GM19463 (cell line): ENCODE data around the gene PCBP3.

Experiments
- ATAC-seq: cut with Tn5 transposase; IDR thresholded peaks from one replicate; pipeline ENCODE4 v1.9.1; 2021; ENCODE audit warnings: mild to moderate bottlenecking, moderate library complexity; ENCODE audit not compliant: unreplicated experiment

The PCBP3 gene

DNA sequence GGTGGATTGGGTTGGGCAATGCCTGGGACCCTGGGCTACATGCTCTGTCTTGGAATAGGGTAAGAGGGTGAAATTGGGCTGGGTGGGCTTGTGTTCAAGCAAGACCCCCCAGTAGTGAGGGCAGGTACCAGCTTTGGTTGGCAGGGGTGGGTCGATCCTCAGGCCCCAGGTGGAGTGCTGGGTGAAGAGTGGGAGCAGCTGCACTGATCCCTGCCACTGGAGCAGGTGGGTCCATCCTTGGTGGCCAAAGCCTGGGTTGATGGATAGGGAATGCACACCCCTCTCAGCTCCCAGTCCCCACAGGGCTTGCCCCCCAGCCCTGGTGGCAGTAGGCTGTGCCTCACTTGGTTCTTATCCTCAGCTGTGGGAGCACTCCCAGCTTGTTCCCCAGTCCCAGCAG is 135.2 kb downstream of the PCBP3 start:
- no peak for ATAC-seq

DNA sequence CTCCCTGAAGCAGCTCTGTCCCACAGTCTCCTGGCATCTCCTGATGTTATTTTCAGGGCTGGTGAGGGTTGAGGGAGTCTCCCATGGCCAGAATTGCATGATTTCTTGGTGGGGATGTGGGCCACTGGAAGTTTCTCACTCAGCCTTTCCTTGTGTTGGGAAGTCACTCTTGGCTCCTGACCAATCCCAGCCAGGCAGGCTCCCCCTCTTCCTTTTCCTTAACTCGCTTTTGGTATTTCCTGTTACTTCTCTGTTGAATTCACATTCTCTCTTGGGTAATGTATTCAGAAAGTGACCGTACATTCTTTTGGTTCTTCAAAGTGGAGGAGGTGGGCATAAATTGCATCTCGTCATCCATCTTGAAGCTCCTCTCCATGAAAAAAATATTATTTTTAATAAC is 135.7 kb downstream of the PCBP3 start:
- no peak for ATAC-seq

DNA sequence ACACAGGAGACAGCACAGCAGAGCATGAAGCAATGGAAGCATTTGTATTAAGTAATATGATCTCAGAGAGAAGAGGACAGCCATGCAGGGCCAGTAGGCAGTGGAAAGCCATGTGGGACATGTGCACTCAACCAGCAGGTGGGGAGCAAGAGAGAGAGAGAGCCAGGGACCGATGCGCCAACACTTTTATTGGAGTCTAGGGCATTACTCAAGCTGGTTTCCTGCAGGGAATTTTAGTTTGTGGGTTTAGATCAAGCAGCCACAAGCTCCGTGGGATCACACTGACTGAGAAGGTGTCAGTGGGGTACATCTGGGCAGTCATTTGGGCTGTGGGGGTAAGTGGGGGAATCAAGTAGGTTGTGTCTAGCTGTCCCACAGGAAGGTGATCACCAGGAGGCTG is 137.1 kb downstream of the PCBP3 start:
- ATAC-seq = no peak

DNA sequence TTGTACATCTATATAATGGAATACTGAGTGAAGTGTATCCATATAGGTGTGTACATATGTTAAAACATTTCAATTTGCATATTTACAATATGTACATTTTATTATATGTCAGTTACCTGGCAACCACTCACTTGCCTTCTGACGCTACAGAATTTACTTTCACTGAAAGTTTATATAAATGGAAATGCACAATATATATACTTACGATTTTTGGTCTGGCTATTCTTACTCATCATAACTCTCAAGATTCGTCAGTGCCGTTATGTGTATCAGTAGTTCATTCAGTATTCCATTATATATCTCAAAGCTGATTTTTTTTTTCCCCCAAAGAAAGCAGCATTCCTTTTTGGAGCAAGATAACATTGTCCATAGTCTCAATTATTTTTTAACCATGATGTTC is 138.2 kb downstream of the PCBP3 start:
- ATAC-seq = no peak

DNA sequence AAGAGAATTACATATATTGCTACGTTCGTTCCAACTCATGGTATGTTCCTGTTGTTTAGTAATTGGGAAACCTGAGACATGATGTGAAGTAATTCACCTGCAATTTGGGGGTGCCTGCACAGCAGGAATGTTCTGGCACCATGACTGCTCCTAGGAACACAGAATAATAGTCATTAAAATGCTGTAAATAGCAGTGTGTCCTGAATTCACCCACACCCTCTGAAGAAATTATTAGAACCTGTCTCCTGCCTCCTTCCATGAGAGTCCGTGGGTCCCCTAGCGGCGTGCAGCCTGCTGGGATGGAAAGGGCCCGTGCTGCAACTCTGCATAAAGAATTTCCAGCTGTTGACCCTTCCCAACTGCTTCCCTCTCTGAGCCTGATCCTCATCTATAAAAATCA is 143.1 kb downstream of the PCBP3 start:
- no peak for ATAC-seq

DNA sequence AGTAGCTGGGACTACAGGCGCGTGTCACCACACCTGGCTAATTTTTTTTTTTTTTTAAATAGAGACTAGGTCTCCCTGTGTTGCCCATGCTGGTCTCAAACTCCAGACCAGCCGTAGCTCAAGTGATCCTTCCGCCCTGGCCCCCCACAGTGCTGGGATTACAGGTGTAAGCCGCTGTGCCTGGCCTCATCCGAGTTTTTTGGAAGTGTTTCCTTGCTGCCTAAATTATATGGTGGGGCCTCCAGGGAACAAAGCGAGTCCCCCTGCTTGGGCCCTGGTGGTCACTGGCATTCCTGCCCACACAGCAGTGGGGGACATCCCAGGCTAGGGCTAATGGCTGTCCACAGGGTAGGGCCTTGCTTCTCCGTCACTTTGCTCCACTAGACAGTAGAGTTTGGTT is 143.8 kb downstream of the PCBP3 start:
- ATAC-seq = no peak

DNA sequence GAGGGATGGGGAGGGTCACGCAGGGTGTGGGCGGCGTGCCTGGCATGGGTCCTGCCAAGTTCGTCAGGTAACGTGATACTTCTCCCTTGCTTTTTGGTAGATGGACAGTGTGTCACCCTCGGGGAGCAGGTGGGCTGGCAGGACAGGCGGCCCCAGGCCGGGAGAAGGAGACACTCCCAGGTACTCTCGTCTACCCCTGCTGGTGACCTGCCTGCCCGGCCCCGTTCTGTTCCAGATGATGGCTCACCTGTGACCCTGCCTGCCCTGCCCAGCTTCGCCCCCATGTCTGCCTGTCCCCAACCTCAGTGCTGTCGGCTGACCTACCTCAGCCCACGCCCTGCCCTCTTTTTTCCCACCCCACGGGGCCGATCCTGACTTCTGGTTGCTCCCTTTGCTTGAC is 144.7 kb downstream of the PCBP3 start:
- ATAC-seq = no peak

DNA sequence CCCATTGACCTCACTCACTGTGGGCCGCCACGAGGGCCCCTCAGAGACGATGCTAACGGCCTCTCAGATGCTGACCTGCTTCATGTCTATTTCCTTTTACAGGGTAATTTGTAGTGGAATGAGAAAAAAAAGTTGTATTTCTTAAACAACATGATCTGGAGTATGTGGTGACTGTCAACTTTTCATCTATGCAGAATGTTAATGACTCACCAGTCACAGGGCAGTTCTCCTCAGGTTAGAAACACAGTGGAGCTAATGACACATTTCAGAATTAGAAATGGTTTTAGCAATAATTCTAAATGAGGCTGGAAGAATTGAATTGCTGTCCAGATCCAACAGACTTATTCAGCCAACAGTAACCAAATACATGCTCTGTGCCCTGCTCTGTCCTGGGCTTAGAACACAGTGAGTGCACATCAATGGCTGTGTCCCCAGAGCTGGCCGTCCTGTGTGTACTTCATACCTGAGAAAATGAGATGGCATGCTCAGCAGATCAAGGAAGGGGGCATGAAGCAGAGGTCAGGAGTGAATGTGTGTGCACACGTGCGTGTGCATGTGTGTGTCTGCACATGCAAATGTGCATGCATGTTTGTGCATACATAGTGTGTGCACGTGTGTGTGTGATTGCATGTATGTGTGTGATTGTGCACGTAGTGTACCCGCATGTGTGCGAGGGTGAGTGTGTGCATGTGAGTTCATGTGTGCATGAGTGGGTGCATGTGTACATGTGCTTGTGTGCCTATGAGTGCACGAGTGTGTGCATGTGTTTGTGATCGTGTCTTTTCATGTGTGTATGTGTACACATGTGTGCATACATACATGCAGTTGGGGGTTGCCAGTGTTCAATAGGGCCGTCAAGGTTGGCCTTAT is 145.3 kb downstream of the PCBP3 start:
- ATAC-seq = no peak

DNA sequence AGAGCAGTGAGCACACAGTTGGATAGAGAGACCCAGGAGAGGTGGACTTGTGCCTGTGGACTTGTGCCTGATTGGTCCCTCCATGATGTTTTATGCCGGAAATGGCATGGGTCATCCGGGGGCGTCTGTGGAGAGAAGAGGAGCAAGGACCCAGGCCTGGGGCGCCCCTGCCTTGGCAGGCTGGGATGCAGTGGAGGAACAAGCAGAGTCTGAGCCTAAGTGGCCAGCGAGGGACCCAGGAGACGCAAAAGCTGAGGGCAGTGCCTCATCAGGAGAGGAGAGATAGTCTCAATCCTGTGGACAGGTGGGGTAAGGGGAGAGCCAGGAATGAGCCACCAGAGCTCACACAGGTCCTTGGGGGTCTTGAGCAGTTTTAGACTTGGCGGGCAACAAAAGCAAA is 146.9 kb downstream of the PCBP3 start:
- no peak for ATAC-seq

DNA sequence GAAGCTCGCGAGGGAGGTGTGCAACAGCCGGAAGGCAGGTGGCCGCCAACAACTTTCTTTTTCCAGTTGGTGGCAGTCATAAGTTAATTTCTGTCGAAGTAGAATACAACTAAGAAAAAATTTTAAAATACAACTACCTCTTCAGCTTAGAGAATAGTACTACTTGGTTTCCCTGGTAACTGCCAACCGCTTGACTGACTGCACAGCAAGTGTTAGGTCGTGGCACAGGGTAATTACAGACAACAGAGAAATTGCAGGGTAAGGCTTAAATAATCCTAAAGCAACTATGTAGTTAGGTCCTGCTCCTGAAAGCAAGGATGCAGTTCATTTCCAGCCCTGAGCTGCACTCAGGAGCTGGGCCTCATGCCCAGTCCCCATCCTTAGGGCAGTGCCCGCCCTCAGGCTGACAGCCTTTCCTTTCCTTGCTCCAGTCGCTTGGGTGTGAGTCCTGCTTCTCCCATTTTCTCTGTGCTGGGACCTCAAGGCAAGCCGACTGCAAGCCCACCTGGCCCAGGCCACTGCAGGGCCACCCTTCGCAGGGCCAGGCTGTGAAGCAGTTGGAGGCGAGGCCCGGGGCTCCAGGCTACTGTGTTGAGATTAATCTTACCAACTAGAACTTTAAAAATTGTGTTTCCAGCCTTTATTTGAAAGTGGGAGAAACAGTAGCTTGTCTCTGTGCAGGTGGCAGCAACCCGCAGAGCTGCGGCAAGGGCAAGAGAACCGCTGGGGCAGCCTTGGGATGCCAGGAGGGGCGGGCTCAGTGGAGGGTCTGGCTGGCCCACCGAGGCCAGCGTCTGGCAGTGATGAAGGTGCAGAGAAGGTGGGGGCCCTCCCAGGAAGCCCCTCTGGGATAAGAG is 148.3 kb downstream of the PCBP3 start:
- no peak for ATAC-seq

DNA sequence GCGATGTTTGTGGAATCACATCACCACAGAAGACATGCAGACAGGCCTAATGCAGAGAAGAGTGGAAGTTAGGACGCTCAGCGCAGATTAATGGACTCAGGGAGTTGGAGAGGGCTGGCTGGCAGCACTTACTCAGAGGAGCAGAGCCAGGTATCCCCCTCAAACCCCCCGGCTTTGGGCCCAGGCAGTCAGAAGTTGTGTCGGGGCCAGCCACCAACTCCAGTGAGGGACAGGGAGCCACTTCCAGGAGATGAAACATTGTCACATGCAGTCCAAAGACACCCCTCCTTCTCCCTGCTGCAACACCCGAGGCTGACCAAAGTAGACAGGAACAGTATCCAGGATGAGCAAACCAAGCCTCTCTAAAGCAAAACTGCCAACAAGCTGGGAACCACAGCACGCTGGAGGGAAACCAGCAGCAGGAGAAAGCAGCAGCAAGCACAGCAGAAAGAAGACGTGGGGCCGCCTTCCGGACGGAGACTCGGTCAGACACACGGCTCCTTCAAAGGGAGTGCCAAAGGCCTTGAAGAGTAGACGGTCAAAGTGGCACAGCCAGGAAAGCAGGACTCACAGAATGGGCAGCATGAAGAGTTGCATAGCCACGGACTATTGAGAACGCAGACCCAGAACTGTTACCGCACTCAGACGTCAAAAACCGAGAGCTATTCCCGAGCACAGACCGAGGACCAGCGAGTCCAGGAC is 149.3 kb downstream of the PCBP3 start:
- ATAC-seq = no peak

DNA sequence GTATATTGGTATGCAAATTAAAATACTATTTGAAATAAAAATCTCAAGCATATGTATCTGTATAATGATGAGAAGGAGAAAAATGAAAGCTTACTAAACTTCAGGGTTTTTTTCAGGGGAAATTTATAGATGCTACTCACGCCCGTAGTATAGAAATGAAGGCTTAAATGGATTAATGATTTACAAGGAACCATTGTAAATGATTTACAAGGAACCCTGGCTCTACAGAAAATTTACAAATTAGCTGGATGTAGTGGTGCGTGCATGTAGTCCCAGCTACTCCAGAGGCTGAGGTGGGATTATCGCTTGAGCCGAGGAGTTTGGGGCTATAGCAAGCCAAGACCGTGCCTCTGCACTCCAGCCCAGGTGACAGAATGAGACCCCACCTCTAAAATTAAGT is 150.5 kb downstream of the PCBP3 start:
- no peak for ATAC-seq

DNA sequence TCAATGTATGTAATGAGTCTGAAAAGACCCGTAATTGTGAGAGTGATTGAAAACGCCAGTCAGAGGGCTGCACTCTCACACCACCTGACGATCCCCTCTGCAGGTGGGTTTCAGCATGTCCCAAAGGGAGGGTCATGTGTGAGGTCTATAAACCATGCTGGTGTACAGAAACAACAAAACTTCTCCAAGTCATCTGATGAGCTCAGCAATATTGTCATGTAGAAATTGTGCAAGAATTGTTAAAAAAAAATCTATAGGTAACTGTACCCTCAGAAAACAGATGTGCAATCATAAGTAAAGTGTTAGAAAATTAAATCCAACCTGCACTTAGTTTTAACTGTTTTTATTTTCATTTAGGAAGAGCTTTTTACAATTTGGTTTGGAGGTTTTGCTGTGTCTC is 152.5 kb downstream of the PCBP3 start:
- no peak for ATAC-seq

DNA sequence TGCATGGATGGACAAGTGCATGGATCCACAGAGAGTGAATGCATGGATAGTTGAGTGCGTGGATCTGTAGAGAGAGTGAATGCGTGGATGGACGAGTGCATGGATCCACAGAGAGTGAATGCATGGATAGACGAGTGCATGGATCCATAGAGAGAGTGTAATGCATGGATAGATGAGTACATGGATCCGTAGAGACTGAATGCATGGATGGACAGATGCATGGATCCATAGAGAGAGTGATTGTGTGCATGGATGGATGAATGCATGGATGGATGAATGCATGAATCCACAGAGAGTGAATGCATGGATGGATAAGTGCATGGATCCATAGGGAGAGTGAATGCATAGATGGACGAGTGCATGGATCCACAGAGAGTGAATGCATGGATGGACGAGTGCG is 153.8 kb downstream of the PCBP3 start:
- ATAC-seq = no peak

DNA sequence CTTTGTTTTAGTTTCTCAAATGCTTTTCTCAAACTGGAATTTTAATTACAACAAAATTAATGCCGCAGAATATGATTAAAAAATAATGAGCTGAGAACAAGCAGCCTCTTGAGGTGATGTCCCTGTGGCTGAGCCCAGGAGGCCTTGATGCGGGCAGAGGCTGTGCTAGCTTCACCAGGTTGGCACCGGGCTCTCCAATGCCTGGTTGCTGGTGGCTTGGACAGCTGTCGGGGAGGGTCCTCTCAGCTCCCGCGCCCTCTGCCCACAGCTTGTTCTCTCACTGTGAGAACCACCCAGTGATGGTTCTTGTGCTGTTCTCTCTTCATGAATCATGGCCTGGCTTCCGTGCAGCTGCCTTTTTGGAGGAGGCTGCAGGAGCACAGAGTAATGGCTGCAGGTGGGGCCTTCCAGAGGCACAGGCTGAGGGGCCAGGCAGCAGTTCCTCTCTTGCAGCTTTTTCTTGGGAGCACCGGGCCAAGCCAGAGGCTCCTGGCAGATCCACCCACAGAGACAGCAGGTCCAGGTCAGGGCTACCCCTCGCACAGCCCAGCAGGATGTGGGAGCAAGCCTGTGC is 156.3 kb downstream of the PCBP3 start:
- ATAC-seq = no peak

DNA sequence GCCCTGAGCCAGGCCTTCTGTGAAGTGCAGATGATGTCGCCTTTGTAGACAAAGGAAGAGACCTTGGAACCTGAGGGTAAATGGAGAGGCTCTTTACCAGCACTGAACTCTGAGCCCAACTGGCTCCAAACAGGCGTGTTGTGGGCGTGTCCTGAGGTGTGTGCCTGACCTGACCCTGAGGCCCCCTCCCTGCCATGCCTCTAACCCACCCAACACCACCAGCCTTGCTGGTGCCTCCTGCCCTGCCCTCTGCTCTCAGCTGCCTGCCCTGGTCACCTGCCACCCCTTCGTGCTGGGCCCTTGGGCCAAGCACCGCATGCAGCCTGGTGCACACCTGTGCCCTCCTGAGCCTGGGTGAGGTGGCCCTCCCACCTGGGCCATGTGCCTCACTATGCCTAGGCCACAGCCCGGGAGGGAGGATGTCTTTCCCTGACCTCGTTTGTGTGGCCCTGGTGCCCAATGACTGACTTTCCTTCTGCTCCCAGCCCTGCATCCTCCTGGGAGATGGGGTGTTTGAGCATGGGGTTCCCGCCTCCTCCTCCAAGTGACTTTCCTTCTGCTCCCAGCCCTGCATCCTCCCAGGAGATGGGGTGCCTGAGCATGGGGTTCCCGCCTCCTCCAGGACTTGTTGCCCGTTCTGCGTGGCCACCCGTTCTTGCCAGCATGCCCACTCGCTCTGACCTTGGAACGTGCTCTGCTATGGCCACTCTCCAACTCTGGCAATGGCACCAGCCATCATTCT is 157.0 kb downstream of the PCBP3 start:
- no peak for ATAC-seq

DNA sequence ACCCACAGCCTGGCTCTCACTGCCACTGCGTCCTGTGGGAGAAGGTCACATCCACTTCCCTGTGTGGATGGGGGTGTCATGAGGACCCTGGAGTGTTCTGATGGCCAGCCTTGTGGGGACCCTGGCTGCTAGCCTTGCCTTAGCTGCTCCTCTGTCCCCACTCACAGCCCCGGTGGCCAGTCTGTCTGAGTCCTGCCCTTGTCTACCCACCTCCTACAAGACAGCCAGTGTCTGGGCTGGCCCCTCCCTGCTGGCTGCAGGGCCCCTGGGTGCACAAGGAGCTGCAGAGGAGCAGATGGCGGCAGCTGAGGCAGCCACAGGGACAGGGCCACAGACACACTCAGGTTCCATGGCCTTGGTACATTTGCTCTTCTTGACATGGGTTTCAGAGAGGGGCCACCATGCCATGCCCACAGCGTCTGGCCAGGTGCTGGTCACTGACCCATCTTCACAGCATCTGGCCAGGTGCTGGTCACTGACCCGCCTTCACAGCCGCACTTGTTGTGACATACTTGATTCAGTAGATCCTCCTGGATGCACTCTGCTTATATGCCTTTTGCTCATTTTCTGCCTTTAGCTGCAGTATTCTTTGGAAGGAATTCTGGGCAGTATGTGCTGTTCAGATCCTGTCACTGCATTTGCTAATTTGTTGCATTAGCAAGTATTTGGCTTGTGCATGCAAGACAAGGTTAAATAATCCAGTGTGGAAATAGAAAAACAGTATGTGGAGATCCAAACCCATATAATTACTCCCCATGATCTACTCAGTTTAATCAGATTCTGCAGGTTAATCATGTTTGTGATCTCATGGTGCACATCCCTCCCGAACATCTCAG is 157.8 kb downstream of the PCBP3 start:
- ATAC-seq = no peak

DNA sequence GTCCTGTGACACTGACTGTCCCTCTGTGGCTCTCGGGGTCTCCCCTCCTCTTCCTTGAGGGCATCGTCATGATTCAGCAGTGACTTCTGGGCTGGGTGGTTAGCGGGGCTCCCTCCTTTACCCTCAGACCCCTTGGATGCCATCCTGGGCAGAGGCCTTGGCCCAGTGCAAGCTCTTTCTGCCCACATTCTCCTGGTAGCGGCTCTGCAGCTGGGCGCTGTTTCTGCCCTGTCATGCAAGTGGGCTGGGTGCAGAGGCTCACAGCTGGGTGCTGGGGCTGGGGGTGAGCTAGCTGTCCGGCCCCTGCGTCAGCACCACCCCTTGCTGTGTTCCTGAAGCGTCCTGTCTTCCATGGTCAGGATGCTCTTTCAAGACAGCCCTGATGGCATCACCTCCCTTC is 158.5 kb downstream of the PCBP3 start:
- ATAC-seq = no peak

DNA sequence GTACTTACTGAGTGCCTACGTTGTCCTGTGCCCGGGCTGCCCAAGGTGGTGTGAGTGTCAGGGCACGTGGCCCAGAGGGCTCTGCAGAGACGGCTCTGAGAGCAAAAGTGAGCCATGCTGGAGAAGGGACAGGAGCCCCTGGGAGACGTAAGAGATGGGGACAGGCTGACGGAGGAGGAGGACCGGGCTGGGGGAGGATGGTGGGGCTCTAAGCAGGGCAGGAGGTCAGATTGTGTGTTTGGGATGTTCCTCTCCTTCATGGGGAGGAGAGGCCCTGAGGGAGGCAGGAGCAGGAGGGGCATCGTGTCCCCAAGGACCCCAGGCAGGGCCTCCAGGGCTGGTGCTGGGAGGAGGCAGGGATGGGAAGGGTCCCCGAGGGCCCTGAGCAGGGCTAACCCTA is 158.9 kb downstream of the PCBP3 start:
- ATAC-seq = no peak
